Ectodermal cell (in vitro differentiated cells): ENCODE data around the gene UPK3B.
"Not testable (repeated sequence)": the region's sequence is repeated elsewhere in the genome, so short reads cannot be mapped to it uniquely, and the experiment has no call there.

Source experiments
- H3K27ac ChIP-seq: 2 replicates; pipeline ENCODE4 v1.7.0; 2013; ENCODE audit warnings: mild to moderate bottlenecking, low read depth, low read length; ENCODE audit not compliant: insufficient read depth, poor library complexity, severe bottlenecking
- H3K27me3 ChIP-seq: 2 replicates; pipeline ENCODE4 v1.7.0; 2013; ENCODE audit warnings: mild to moderate bottlenecking, low read length; ENCODE audit not compliant: insufficient read depth, control insufficient read depth, poor library complexity, severe bottlenecking
- H3K36me3 ChIP-seq: one replicate; pipeline ENCODE4 v1.7.0; 2013; ENCODE audit warnings: low read length; ENCODE audit not compliant: control insufficient read depth, insufficient read depth
- H3K4me1 ChIP-seq: one replicate; pipeline ENCODE4 v1.7.0; 2013; ENCODE audit warnings: low read length; ENCODE audit not compliant: control insufficient read depth, insufficient read depth
- H3K4me3 ChIP-seq: 2 replicates; pipeline ENCODE4 v1.7.0; 2013; ENCODE audit warnings: low read depth, low read length, control low read depth; ENCODE audit not compliant: insufficient read depth
- H3K9me3 ChIP-seq: 2 replicates; pipeline ENCODE4 v1.7.0; 2013; ENCODE audit warnings: mild to moderate bottlenecking, low read length, moderate library complexity; ENCODE audit not compliant: control insufficient read depth
- WGBS, 2 experiments: methylation state at CpG; one replicate each; pipeline ENCODE4 v1.1.7; 2013; ENCODE audit warnings: missing lambda C conversion rate in 2 of 2; 5-methylcytosine and 5-hydroxymethylcytosine counted together

The UPK3B gene

GRCh38 chr7:76505168-76506080 lies 4.9 kb upstream of the UPK3B start:
- 94 to 96% methylated on average over 32 of the region's 32 CpGs for WGBS, 2 experiments
- Histone ChIP-seq H3K4me1 (peaks cover 2% of the 10 kb centered on the region), H3K9me3 (no peaks in the 10 kb centered on the region), H3K27ac (no peak overlapping the region), H3K36me3 (no peaks in the 10 kb centered on the region), H3K4me3 (no peak overlapping the region), H3K27me3 (no peaks in the 10 kb centered on the region)

- Histone ChIP-seq H3K9me3 (no peaks in the 10 kb centered on the region), H3K27me3 (no peaks in the 10 kb centered on the region), H3K4me1 (peaks cover 4% of the 10 kb centered on the region), H3K27ac (no peak overlapping the region), H3K4me3 (no peak overlapping the region), H3K36me3 (no peaks in the 10 kb centered on the region)
- WGBS, 2 experiments: 76% methylated on average over 5 of the region's 5 CpGs
These were observed 4.3 kb upstream of the UPK3B start for GRCh38 chr7:76506081-76506440.

GRCh38 chr7:76506643-76507042 lies 3.7 kb upstream of the UPK3B start:
- 91 to 97% methylated on average over 8 of the region's 8 CpGs for WGBS, 2 experiments
- not testable (repeated sequence) for H3K27me3 ChIP-seq, H3K4me3 ChIP-seq, H3K9me3 ChIP-seq, H3K27ac ChIP-seq, H3K36me3 ChIP-seq, H3K4me1 ChIP-seq

GRCh38 chr7:76507723-76508406 lies 2.5 kb upstream of the UPK3B start:
- Histone ChIP-seq H3K4me1 (peaks cover 4% of the 10 kb centered on the region), H3K27ac (no peak overlapping the region), H3K36me3 (no peaks in the 10 kb centered on the region), H3K4me3 (no peak overlapping the region), H3K9me3 (no peaks in the 10 kb centered on the region), H3K27me3 (no peaks in the 10 kb centered on the region)
- WGBS, 2 experiments: 85 to 87% methylated on average over 11 of the region's 11 CpGs

GRCh38 chr7:76511200-76511910 lies 1.0 kb downstream of the UPK3B start:
- not testable (repeated sequence) for H3K4me1 ChIP-seq, H3K36me3 ChIP-seq, H3K27me3 ChIP-seq, H3K9me3 ChIP-seq, H3K4me3 ChIP-seq, H3K27ac ChIP-seq
- 79 to 86% methylated on average over 11 to 13 of the region's 24 CpGs for WGBS, 2 experiments

GRCh38 chr7:76511911-76512885 lies 1.8 kb downstream of the UPK3B start:
- H3K4me3 ChIP-seq, H3K9me3 ChIP-seq, H3K4me1 ChIP-seq, H3K27ac ChIP-seq, H3K27me3 ChIP-seq, H3K36me3 ChIP-seq: not testable (repeated sequence)
- 96 to 100% methylated on average over 2 to 3 of the region's 31 CpGs for WGBS, 2 experiments

- Histone ChIP-seq H3K27ac (no peak overlapping the region), H3K27me3 (no peaks in the 10 kb centered on the region), H3K36me3 (no peaks in the 10 kb centered on the region), H3K4me3 (no peak overlapping the region), H3K4me1 (peaks cover 4% of the 10 kb centered on the region), H3K9me3 (no peaks in the 10 kb centered on the region)
- WGBS, 2 experiments: 74% methylated on average over 21 of the region's 21 CpGs
These were observed 2.8 kb downstream of the UPK3B start for GRCh38 chr7:76512941-76513816.

GRCh38 chr7:76513817-76514799 lies 3.8 kb downstream of the UPK3B start:
- Histone ChIP-seq H3K27me3 (no peaks in the 10 kb centered on the region), H3K4me1 (peaks cover 4% of the 10 kb centered on the region), H3K9me3 (no peaks in the 10 kb centered on the region), H3K4me3 (no peak overlapping the region), H3K36me3 (no peaks in the 10 kb centered on the region), H3K27ac (no peak overlapping the region)
- 94% methylated on average over 29 of the region's 29 CpGs for WGBS, 2 experiments
